Iris pigment epithelial cell (primary cell): ENCODE data around the gene SEMA3D.
"Not testable (repeated sequence)": the region's sequence is repeated elsewhere in the genome, so short reads cannot be mapped to it uniquely, and the experiment has no call there.

Experiments used
- DNase-seq: peaks from one replicate; pipeline ENCODE4 v3.0.0-alpha.2; 2011; ENCODE audit warnings: low read depth

SEMA3D gene

DNA sequence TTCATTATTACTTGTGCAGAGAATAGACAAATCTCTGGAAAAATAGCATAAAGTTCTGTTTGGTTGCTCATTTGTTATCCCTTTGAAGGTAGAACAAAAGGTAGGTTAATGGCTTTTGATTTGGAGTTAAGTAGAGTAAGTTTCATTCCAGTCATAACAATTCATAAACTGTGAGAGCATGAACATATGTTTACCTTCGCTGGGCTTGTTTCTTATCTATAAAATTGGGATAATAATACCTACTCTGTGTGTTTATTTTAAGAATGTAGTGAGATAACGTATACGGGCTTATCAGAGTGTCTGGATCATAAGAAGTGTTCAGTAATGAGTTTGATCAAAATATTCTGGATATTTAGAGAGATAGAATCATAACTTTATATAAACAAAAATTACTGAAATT is 155.4 kb downstream of the SEMA3D start:
- DNase-seq: no peak

DNA sequence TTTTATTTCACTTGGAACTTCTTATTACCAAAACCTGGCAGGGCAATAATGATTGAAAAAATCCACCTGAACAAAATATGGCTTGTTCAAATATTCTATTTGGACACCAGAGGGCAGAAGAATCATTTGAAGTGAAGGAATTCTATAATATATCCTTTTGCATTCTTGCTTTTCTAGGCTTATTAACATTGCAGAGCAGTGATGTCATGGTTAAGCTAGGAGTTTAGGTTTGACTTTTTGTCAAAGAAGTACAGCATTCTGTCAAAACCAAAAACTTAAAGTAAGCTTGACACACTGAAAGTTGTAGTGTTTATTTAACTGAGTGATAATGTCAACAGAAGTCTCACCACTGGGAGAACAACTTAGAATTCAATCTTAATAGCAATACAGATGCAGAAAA is 156.0 kb downstream of the SEMA3D start:
- DNase-seq: peak; percentile 74

DNA sequence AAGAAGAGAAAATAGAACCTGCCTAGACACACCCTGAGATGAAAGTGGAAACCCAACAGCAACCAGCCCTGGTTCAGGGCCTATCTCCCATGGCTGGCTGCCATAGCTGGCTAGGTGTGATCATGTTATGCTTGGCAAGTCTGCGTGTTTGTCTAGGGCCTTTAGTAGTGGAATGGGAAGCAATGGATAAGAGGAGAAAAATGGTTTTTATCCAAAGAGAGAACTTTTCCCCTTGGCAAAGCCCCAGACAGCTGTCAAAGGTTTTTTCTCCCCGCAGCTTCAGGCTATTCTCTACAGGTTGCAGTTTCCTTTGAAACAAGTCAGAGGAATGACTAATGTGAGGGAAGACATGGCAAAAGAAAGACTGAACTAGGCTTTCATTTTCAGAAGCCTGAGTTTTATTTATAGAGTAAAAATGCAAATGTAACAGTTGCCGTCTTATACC is 161.5 kb downstream of the SEMA3D start:
- peak; percentile 36 for DNase-seq

DNA sequence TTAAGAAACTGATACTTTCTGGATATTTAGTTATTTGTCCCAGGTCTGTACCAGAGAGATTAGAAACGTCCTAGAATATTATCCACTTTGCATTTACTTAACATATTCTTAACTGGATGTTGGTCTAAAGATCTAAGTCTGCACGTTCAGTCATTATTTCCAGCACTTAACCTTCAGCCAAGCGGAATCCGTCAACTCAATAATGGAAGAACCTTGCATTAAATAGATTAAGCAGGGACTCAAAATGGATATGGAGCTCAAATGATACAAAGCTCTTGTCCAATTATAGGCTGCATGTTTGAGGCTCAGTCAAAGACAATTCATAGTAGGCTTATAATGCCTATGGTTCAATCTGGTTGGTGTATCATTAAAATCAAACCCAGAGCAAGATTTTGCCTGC is 162.9 kb downstream of the SEMA3D start:
- DNase-seq: no peak

DNA sequence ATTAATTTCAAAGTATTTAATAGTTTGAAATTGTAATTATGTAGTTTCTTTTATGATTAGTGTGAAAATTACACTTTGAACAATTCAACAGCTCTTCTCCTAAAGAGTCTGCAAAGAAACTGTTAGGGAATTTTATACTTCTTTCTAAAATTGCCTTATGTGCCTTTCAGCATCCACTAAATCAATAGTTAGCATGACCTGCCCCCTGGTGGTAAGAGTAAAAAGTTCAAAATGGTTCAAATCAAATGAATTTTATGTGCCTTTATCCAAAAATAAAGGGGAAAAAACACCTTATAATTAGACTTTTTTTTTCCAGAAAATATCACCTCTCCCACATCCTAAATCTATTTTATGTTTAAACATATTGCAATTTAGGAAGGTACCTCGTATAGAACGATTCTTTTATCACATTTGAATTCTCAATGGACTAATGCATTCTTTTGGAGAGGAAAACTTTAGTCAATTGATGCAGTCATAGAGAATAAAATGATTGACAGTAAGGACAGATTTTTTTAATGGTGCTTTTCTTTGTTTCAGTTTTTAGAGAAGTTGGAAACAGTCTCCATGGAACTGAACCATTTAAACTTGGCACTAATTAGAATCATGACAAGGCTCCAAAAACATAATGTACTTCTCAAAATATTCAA is 163.7 kb downstream of the SEMA3D start:
- DNase-seq: peak; percentile 50

DNA sequence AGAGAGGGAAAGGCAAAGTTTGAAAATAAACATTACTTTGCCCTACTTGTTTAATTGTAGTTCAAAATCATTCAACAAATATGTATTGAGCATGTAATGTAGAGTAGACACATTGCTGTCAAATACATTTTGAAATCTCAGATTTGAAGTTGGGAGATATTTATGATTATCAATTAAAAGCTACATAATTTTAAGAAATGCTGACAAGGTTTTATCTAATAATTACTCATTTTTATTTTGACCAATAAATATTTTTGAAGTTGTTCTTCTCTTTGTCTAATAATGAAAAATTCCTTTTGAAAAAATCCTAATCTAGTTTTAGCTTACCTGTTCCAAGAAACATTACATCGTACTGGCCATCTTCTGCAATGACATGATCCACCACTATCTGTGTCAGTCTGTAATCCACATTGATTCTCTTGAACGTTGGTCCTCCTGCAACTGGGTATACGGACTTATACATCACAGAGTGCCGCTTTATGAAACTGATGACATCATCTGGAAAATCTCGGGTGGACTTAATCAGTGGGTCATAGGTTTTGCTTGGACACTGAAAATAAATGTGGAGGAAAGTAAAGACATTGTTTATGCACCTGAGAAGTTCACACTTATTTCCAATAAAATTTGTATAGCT is 164.7 kb downstream of the SEMA3D start:
- DNase-seq: no peak

DNA sequence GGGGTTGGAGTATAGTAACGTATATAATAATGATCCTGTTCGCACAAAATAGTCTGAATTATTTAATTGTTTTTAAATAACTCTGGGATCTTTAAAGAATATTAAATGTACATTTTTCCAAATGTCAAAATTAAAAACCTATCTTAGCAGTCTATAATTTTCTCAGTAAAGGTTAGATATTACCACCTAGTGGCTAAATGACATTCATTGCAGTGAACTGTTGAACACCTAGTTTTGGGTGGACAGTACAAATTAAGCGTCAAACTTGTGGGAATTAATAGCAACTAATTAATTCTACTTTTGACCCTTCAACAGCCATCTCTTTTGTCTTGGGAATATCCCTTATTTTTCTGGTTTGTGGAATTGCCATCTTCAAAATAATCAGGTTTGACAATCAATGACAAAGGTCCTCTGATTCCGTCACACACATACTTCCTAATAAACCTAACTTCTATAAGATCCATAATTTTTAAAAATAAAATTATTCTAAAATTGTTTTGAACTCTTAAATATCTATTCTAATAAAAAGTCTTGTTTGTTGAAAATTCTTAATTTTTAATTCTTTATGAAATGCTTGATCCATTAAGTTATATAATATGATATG is 165.7 kb downstream of the SEMA3D start:
- DNase-seq: peak; percentile 33

DNA sequence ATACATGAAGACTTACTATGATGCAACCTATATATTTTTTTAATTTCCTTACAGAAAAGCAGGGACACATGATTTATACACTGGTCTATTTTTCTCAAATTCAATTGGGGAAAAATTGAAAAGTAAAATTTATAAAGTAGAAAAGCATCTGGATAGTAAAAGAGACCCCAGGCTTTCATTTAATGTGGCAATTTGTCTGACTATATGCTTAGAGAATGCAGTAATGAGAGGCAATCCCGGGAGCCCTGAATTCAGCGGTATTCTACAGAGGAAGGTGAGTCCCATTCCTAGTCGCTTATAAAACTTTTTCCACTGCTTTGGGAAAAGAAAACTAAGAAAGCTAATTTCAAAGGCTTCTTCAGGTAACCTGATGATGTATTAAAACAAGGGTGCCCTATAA is 167.1 kb downstream of the SEMA3D start:
- no peak for DNase-seq

DNA sequence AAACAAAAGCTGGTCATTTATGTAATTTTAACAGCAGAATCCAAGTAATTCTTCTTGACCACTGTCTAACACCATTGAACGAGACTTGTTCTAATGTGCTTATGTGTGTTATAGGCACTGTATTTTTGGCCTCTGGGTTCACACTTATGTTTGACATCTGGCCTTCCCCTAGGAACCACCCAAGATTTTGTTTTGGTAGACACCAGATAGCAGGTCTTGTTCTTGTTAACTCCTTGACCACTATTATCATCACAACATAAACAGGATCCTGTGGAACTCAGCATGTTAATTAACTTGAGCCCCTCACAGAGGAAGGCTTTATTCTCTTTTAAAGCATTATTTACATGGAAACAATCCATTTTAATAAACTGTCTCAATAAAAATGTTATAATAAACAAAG is 167.7 kb downstream of the SEMA3D start:
- no peak for DNase-seq

DNA sequence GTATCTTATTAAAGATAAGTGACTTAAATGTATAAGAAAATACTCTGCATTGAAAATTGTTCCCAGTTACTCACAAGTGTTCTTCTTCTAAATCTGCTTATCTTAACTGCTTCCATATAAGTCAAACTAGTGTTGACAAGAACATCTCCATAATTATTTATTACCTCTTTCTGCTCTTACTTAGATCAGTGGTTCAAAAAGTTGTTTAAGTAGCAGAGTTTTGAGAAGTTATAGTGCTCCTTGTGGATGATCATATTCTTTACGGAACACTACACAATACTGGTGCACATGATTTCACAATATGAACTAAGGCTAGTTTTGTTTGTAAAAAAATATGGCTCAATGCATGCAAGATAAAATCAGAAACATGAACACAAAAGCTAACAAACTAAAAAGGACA is 168.4 kb downstream of the SEMA3D start:
- peak; percentile 38 for DNase-seq

DNA sequence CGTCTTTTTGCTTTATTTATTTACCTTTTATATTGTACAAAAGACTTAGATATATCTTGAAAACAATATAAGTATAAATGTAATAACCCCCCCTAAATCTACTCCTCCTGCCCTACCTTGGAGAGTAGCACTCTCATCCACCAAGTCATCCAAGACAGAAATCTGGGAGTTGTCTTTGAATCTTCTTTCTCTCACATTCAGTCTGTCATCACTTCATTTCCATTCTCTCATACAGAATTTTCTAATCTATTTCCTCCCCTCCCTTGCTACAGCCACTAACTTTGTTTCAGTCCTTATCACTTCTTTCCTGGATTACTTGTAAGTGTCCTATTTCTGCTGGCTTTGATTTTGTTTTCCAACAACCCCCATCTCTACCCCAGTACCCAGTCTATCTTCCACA is 170.6 kb downstream of the SEMA3D start:
- no peak for DNase-seq

DNA sequence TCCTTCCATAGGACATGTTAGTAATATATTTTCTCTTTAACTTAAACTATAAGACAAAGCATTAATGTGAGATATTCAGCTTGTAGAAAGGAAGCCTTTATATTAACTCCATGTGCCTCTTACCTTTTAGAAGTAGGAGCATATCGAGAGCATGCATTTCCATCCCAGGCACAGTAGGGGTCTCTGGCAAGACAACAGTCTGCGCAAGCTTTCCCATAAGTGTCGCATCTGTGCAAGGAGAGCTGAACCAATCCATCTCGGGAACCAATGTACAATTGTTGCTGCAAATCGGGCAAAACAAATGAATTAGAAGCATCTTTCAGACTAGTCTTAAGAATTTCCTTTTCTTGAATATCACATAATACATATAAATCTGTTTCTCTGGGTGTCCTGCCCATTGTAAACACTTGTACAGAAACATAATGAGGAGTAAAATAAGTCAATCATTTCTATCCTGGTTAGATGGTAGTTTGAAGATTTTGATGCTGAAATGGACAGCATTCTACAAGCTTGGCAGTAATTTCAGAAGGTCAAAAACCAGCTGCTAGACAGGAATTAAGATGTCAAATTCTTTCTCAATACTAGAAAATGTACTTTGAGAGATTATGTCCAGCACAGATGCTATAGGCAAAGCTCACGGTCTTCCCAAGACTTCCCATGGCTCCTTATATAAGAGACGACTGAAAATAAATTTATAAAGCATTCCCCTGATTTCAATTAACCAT is 171.8 kb downstream of the SEMA3D start:
- no peak for DNase-seq

DNA sequence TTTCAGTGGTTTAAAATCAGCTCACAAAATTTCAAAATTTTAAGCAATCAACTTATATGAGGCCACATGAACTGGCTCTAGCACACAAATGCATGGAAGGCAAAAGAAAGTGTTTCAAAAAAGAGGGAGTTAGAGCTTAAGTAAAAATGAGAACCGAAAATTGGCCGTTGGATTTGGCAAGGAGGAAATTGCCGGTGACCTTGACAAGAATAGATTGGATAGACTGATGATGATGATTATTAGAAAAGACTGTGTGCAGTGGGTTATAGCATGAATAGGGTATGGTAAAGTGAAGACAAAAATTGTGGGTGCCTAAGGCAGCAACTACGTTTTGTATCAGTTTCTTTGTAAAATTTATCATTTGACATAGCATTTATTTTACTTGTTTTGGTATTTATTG is 175.7 kb downstream of the SEMA3D start:
- no peak for DNase-seq

DNA sequence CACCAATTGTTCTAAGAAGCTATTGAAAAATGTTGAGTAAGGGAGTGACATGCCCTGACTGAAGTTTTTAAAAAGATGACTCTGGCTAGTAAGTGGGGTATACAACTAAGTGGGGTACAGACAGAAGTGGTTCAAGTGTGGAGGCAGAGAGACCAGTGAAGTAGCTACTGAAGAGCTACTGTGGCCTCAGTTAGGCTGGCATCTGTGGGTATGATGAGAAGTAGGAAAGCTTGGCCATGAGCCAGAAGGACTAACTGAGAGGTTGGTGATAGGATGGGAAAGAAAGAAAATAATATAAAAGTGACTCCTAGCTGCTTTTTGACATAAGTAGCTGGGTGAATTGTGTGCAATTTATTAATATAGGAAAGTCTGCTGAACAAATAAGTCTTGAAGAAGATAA is 176.6 kb downstream of the SEMA3D start:
- DNase-seq: no peak

DNA sequence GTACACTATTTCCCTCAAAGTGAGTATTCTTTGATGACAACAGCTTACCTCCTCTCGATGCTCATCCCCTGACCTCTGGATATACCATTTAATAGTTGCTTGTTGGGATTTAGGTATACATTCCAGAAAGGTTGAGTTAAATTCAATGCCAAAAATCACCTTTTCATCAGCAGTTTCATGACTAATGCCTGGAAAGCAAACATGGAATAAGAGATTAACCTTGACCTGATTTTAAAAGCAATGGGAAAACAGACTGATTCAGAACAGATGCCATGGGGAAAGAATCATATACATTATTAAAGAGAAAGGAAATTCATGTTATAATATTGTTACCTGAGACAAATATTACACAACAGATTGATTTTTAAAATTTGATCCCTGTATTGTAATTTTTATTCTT is 180.1 kb downstream of the SEMA3D start:
- no peak for DNase-seq

DNA sequence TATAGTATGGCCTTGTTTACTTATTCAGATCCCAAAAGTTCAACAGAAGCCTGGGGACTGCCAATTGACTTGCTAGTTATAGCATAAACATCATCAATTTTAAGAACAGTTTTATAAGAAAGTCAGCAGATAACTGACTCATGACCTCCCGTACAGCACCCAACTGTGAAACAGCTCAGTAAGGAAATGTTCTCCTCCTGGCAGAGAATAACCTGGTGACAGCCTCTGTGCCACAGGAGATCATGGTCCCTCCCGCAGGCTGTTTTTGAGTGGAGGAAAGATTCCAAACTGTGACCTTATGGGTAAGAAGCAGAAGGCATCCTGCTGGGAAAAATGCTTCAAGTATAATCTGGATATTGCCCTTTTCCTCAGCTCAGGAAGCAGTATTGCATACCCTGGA is 182.5 kb downstream of the SEMA3D start:
- DNase-seq: peak; percentile 31

DNA sequence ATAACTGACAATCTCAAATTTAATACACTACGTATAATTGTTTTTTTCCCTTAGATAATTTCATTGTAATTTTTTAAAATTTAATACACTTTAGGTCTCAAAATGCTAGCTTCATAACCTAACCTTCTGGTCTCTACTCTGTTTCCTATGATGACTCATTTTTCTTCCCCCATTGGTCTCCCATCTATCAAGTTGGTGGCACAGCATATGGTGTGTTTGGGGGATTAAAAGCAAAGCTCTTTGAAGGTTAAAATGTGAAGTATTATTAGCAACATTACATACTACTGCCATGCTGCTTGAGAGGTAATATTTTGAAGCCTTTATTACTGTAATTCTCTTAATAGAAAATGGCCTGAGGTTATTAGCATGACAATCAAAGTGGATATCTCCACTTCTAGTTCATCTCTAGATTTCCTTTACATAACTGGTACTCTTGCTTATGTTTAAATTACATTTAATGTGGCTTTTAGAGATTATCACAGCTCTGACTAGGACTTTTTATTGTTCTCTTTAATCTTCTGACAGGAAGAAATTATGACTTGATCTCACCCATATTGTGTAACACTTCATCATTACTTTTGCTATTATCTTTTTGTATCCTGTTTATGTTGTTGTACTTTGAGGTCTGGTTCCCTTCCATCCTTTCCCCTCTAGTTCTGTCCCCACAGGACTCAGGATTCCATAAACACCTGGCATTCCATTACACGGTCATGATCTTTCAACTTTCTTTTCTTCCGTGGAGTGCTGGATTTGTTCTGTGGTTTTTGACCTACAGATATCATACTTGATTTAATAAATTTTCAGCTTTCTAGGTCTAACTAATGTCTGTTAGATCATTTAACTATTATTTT is 185.1 kb downstream of the SEMA3D start:
- DNase-seq: peak; percentile 22

DNA sequence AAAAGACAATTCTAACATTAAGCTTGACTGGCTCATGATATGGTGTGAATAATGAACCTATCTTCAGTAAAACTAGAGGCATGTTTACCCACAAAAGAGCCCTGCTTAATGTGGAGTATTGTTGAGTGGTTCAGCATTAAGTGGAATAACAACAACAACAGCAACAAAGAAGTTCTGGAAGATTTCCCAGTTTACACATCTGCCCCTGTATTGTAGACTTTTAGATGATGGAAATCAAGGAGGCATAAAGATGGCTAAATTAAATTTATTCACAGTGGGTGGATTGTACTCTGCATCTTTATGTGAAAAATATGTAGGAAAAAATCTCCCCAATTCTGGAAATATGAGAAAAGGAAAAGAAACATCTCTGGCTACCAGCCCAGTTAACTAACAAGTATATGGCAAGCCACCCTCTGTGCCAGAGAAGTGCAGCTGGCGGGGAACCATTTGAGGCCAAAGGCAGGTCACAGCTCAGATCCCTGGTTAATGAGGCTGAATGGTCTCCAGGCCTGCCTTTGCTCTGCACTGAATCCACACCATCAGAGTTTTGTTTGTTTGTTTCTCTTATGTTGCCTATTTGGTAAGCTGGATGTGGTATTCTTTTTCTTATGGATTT is 186.0 kb downstream of the SEMA3D start:
- DNase-seq: no peak

DNA sequence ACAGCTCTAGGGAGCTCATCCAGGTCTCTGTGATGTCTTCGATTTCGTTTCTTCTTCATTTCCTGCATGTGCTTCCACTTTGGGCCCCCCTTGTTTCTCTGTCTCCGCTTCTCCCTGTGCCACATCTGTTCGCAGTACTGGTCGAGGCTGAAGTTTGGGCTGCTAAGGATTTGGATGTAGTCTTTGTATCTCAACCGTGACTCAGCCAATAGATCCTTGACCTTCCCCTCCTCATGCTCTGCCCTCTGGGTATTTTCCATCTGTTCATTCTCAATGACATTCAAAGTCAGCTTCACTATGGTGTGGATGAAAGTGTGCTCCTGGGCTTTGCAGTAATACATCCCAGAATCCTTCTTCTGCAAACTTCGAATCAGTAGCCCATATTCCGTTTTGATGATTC is 187.4 kb downstream of the SEMA3D start:
- no peak for DNase-seq

DNA sequence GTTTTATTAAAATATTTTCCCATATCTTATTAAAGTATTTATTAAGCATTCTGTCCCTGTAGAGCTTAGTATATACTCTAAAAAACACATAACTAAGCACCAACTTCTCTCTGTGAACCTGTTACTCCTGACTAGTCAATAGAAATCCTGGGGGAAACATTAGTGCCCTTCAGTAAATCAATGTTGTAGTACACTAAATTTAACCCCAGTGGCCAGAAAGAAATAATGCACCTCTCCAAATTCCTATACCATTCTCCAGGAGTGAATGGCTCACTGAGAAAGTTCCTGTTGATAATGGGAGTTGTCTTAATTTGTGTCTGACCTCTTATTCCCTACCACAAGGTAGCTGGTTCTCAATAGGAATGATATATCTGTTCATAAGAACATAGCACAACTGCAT is 188.2 kb downstream of the SEMA3D start:
- no peak for DNase-seq

DNA sequence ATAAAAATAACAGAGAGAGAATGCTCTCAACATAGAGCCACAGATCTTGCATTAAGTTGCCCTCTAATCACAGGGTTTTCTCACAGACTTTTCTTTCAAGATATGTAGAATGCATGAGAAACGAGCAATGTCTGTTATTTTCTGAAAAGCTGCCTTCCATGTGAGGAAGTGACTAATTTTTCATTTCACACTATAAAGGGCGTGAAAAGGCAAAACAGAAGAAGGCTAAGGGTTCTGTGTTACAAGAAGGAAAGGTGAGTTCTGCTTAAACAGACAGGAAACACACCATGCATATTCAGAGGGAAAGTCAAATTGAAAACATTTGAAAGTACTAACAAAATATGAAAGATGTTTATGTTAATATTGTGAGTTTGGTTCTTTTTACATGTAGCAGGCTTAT is 189.2 kb downstream of the SEMA3D start:
- DNase-seq: no peak

DNA sequence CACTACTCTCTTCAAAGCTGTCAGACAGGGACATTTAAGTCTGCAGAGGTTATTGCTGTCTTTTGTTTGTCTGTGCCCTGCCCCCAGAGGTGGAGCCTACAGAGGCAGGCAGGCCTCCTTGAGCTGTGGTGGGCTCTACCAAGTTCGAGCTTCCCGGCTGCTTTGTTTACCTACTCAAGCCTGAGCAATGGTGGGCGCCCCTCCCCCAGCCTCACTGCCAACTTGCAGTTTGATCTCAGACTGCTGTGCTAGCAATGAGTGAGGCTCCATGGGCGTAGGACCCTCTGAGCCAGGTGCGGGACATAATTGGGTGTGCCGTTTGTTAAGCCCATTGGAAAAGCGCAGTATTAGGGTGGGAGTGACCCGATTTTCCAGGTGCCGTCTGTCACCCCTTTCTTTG is 193.9 kb downstream of the SEMA3D start:
- DNase-seq: not testable (repeated sequence)
